Measurements from ENCODE around the gene IQGAP2. TPM values are rescaled to one million over a fixed set of nuclear protein-coding genes. Genes with fewer than 3 reads are reported as not detected.

The IQGAP2 gene
- total and polyA plus RNA-seq, 2 of the 8 experiments (the other 6 are each of a cell fraction or from before 2014, with no cell fraction given), result 19.7 to 66.0 TPM

GRCh38 chr5:76547891-76548524, 144.9 kb downstream of the IQGAP2 start (continued):
- TF ChIP-seq, protein P1, sequence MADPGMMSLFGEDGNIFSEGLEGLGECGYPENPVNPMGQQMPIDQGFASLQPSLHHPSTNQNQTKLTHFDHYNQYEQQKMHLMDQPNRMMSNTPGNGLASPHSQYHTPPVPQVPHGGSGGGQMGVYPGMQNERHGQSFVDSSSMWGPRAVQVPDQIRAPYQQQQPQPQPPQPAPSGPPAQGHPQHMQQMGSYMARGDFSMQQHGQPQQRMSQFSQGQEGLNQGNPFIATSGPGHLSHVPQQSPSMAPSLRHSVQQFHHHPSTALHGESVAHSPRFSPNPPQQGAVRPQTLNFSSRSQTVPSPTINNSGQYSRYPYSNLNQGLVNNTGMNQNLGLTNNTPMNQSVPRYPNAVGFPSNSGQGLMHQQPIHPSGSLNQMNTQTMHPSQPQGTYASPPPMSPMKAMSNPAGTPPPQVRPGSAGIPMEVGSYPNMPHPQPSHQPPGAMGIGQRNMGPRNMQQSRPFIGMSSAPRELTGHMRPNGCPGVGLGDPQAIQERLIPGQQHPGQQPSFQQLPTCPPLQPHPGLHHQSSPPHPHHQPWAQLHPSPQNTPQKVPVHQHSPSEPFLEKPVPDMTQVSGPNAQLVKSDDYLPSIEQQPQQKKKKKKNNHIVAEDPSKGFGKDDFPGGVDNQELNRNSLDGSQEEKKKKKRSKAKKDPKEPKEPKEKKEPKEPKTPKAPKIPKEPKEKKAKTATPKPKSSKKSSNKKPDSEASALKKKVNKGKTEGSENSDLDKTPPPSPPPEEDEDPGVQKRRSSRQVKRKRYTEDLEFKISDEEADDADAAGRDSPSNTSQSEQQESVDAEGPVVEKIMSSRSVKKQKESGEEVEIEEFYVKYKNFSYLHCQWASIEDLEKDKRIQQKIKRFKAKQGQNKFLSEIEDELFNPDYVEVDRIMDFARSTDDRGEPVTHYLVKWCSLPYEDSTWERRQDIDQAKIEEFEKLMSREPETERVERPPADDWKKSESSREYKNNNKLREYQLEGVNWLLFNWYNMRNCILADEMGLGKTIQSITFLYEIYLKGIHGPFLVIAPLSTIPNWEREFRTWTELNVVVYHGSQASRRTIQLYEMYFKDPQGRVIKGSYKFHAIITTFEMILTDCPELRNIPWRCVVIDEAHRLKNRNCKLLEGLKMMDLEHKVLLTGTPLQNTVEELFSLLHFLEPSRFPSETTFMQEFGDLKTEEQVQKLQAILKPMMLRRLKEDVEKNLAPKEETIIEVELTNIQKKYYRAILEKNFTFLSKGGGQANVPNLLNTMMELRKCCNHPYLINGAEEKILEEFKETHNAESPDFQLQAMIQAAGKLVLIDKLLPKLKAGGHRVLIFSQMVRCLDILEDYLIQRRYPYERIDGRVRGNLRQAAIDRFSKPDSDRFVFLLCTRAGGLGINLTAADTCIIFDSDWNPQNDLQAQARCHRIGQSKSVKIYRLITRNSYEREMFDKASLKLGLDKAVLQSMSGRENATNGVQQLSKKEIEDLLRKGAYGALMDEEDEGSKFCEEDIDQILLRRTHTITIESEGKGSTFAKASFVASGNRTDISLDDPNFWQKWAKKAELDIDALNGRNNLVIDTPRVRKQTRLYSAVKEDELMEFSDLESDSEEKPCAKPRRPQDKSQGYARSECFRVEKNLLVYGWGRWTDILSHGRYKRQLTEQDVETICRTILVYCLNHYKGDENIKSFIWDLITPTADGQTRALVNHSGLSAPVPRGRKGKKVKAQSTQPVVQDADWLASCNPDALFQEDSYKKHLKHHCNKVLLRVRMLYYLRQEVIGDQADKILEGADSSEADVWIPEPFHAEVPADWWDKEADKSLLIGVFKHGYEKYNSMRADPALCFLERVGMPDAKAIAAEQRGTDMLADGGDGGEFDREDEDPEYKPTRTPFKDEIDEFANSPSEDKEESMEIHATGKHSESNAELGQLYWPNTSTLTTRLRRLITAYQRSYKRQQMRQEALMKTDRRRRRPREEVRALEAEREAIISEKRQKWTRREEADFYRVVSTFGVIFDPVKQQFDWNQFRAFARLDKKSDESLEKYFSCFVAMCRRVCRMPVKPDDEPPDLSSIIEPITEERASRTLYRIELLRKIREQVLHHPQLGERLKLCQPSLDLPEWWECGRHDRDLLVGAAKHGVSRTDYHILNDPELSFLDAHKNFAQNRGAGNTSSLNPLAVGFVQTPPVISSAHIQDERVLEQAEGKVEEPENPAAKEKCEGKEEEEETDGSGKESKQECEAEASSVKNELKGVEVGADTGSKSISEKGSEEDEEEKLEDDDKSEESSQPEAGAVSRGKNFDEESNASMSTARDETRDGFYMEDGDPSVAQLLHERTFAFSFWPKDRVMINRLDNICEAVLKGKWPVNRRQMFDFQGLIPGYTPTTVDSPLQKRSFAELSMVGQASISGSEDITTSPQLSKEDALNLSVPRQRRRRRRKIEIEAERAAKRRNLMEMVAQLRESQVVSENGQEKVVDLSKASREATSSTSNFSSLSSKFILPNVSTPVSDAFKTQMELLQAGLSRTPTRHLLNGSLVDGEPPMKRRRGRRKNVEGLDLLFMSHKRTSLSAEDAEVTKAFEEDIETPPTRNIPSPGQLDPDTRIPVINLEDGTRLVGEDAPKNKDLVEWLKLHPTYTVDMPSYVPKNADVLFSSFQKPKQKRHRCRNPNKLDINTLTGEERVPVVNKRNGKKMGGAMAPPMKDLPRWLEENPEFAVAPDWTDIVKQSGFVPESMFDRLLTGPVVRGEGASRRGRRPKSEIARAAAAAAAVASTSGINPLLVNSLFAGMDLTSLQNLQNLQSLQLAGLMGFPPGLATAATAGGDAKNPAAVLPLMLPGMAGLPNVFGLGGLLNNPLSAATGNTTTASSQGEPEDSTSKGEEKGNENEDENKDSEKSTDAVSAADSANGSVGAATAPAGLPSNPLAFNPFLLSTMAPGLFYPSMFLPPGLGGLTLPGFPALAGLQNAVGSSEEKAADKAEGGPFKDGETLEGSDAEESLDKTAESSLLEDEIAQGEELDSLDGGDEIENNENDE (IDR thresholded peaks at IDR 0.05; ENCODE audit: insufficient replicate concordance, low read length), result no peak
- TF ChIP-seq ZNF274 (IDR thresholded peaks at IDR 0.05; ENCODE audit: borderline replicate concordance, extremely low read depth, low read length) (no peak), POLR2A (IDR thresholded peaks at IDR 0.05; ENCODE audit: control extremely low read depth in 1 of 2, low read depth in 2 of 2, low read length in 2 of 2) (no peak), SIN3A (conservative IDR thresholded peaks at IDR 0.05 in 1 of 2, IDR thresholded peaks at IDR 0.05 in 1 of 2; ENCODE audit: low read depth in 1 of 2, low read length in 2 of 2) (no peak), HDAC2 (IDR thresholded peaks at IDR 0.05; ENCODE audit: borderline replicate concordance in 1 of 2, low read depth in 2 of 2, low read length in 2 of 2) (no peak), RAD21 (IDR thresholded peaks at IDR 0.05 in 1 of 2, conservative IDR thresholded peaks at IDR 0.05 in 1 of 2; ENCODE audit: low read depth in 2 of 2, low read length in 2 of 2) (no peak), CBX5 (IDR thresholded peaks at IDR 0.05; ENCODE audit: low read depth, low read length) (no peak)

All from H1 (cell line).